Measurements from ENCODE around the gene CAPN12. TPM values are rescaled to one million over a fixed set of nuclear protein-coding genes. Genes with fewer than 3 reads are reported as not detected.

The CAPN12 gene
- total and polyA plus RNA-seq, 2 of the 8 experiments (the other 6 are each of a cell fraction or from before 2014, with no cell fraction given) = 8.8 to 20.0 TPM

GRCh38 chr19:38698225-38699026, 45.8 kb downstream of the CAPN12 start:
- peaks cover 16 to 29% of the 10 kb centered on the region in 2 experiments for H4K20me1 ChIP-seq (replicated peaks in 1 of 2; ENCODE audit: control insufficient read depth in 1 of 2, insufficient read depth in 2 of 2, low read length in 2 of 2)
- H3K18ac ChIP-seq (ENCODE audit: extremely low read depth, low read length) = peak overlapping the region; percentile 82

More at GRCh38 chr19:38698225-38699026, 45.8 kb downstream of the CAPN12 start:
- H3K27me3 ChIP-seq (replicated peaks in 1 of 4; ENCODE audit: control insufficient read depth in 3 of 4, extremely low read depth in 1 of 4, insufficient read depth in 3 of 4, low read length in 3 of 4) = no peaks in the 10 kb centered on the region; a peak in 1 of 7 replicates
- H3K79me1 ChIP-seq (ENCODE audit: low read depth, low read length) = peaks cover 35% of the 10 kb centered on the region
- FAIRE-seq (no peak), DNase-seq (ENCODE audit: low read depth in 1 of 2, low spot score in 2 of 2) (no peak)
- H3K9ac ChIP-seq (replicated peaks in 1 of 4; ENCODE audit: extremely low read depth in 1 of 4, low read depth in 3 of 4, low read length in 3 of 4) = peak overlapping the region in 2 of 4 experiments; percentile 8 to 15; a peak in 2 of 7 replicates
- H4K91ac ChIP-seq (replicated peaks; ENCODE audit: insufficient read length, low read length) = peak overlapping the region; percentile 35
- peaks cover 0 to 60% of the 10 kb centered on the region in 2 experiments; a peak in 2 of 4 replicates for H3K79me2 ChIP-seq (ENCODE audit: control insufficient read depth in 1 of 2, insufficient read depth in 2 of 2, low read length in 2 of 2)
- H2BK20ac ChIP-seq (ENCODE audit: low read length) = no peak overlapping the region
- H3K4me1 ChIP-seq (replicated peaks in 1 of 4; ENCODE audit: control insufficient read depth in 3 of 4, insufficient read depth in 4 of 4, low read length in 3 of 4) = peaks cover 0 to 21% (median 13%) of the 10 kb centered on the region in 4 experiments; a peak in 6 of 7 replicates
- H3K27ac ChIP-seq (ENCODE audit: low read depth, low read length) = no peak overlapping the region
- no peak overlapping the region for H3K4me3 ChIP-seq (ENCODE audit: extremely low read depth in 1 of 4, insufficient read depth in 2 of 4, low read depth in 3 of 4, low read length in 4 of 4)
- peak overlapping the region; percentile 45; the same call in 1 of the 2 replicates for H4K8ac ChIP-seq (ENCODE audit: extremely low read depth, insufficient read depth, low read length)
- peak overlapping the region; percentile 75 for H3K4ac ChIP-seq (replicated peaks; ENCODE audit: insufficient read length, low read depth, low read length)
- no peak overlapping the region for H2AFZ ChIP-seq (ENCODE audit: low read length)
- no peak overlapping the region for H3K23ac ChIP-seq (ENCODE audit: insufficient read length)
- H3K23me2 ChIP-seq (ENCODE audit: low read depth, low read length) = no peaks in the 10 kb centered on the region
- no peak overlapping the region for H2BK120ac ChIP-seq (replicated peaks; ENCODE audit: low read depth, low read length)
- TF ChIP-seq POLR2A (IDR thresholded peaks at IDR 0.05; ENCODE audit: control extremely low read depth in 1 of 2, low read depth in 2 of 2, low read length in 2 of 2) (no peak), CTCF (IDR thresholded peaks at IDR 0.05; ENCODE audit: control extremely low read depth in 1 of 3, insufficient read depth in 1 of 3, low read depth in 1 of 3, low read length in 3 of 3) (peak; percentile 20 to 23 (median 20); a peak in 3 of 4 replicates)
- no peak overlapping the region for H3K4me2 ChIP-seq (ENCODE audit: insufficient read depth in 1 of 2, low read depth in 2 of 2, low read length in 2 of 2)
- 84% methylated on average over 22 of the region's 22 CpGs; no CpG with 5 or more reads in 1 of the 2 experiments for WGBS, 2 experiments (ENCODE audit: extremely low coverage in 1 of 2, insufficient coverage in 1 of 2, insufficient read length in 1 of 2, insufficient replicate concordance in 2 of 2, low coverage in 1 of 2, low lambda C conversion rate in 2 of 2, missing lambda C conversion rate in 1 of 2)
- ChIA-PET CTCF (ENCODE audit: partially characterized antibody) (interaction anchor here (0.6 to 6.2 kb wide), 5 partner anchors 8 to 142 kb away, joined by 3 to 39 read pairs (median 4); no protein-coding TSS in a partner anchor), POLR2A (ENCODE audit: partially characterized antibody) (interaction anchor here (0.5 to 3.5 kb wide), 5 partner anchors 12 to 51 kb away, joined by 3 to 15 read pairs (median 3); partner anchors contain the start of gene ACTN4)
- H4K5ac ChIP-seq (ENCODE audit: insufficient read length, low read depth, low read length) = peak overlapping the region; percentile 10
- no peak overlapping the region for H3K56ac ChIP-seq (replicated peaks; ENCODE audit: insufficient read length, low read depth, low read length)
- peak overlapping the region; percentile 50; the same call in 1 of the 2 replicates for H2BK12ac ChIP-seq (ENCODE audit: low read depth, low read length)
- H3K14ac ChIP-seq (ENCODE audit: insufficient read length) = no peak overlapping the region
- no peaks in the 10 kb centered on the region for H3K9me3 ChIP-seq (ENCODE audit: insufficient read depth in 2 of 2, low read depth in 1 of 2, low read length in 1 of 2)
- H2BK15ac ChIP-seq (ENCODE audit: low read length) = no peak overlapping the region; the same call in 1 of the 2 replicates
- H3K36me3 ChIP-seq (ENCODE audit: control insufficient read depth in 2 of 4, insufficient read depth in 4 of 4, low read length in 3 of 4) = peaks cover 9 to 32% (median 17%) of the 10 kb centered on the region in 4 experiments
- peak overlapping the region; percentile 56 for H2AK5ac ChIP-seq (ENCODE audit: low read depth, low read length)
- H2BK5ac ChIP-seq (ENCODE audit: low read depth, low read length) = peak overlapping the region; percentile 64
